ENCODE data around the gene ZNF79.

ZNF79 gene

GRCh38 chr9:127390248-127390545 is 34.0 kb upstream of the ZNF79 start:
- Histone ChIP-seq H3K9me3 (ENCODE audit: control insufficient read depth in 2 of 2, low read length in 2 of 2) (no peaks in the 10 kb centered on the region), H3K27me3 (ENCODE audit: control insufficient read depth in 1 of 2, insufficient read depth in 2 of 2, low read length in 2 of 2) (no peaks in the 10 kb centered on the region), H3K9ac (ENCODE audit: low read length in 2 of 2) (no peak overlapping the region), H3K36me3 (ENCODE audit: control insufficient read depth in 2 of 2, insufficient read depth in 2 of 2, low read length in 2 of 2) (peaks cover 0 to 4% of the 10 kb centered on the region in 2 donors), H3K4me3 (ENCODE audit: low read length in 2 of 2) (no peak overlapping the region), H3K27ac (ENCODE audit: low read length) (no peak overlapping the region), H3K4me1 (ENCODE audit: control insufficient read depth, insufficient read depth, low read length) (no peaks in the 10 kb centered on the region)

GRCh38 chr9:127390563-127390962 is 33.6 kb upstream of the ZNF79 start:
- Histone ChIP-seq H3K27ac (ENCODE audit: low read length) (no peak overlapping the region), H3K4me1 (ENCODE audit: control insufficient read depth, insufficient read depth, low read length) (no peaks in the 10 kb centered on the region), H3K9ac (ENCODE audit: low read length in 2 of 2) (no peak overlapping the region), H3K4me3 (ENCODE audit: low read length in 2 of 2) (no peak overlapping the region), H3K9me3 (ENCODE audit: control insufficient read depth in 2 of 2, low read length in 2 of 2) (no peaks in the 10 kb centered on the region), H3K27me3 (ENCODE audit: control insufficient read depth in 1 of 2, insufficient read depth in 2 of 2, low read length in 2 of 2) (no peaks in the 10 kb centered on the region), H3K36me3 (ENCODE audit: control insufficient read depth in 2 of 2, insufficient read depth in 2 of 2, low read length in 2 of 2) (peaks cover 0 to 4% of the 10 kb centered on the region in 2 donors)

GRCh38 chr9:127392166-127392565 is 32.0 kb upstream of the ZNF79 start:
- Histone ChIP-seq H3K4me3 (ENCODE audit: low read length in 2 of 2) (no peak overlapping the region), H3K9me3 (ENCODE audit: control insufficient read depth in 2 of 2, low read length in 2 of 2) (no peaks in the 10 kb centered on the region), H3K9ac (ENCODE audit: low read length in 2 of 2) (no peak overlapping the region), H3K4me1 (ENCODE audit: control insufficient read depth, insufficient read depth, low read length) (peaks cover 5% of the 10 kb centered on the region), H3K27me3 (ENCODE audit: control insufficient read depth in 1 of 2, insufficient read depth in 2 of 2, low read length in 2 of 2) (no peaks in the 10 kb centered on the region), H3K27ac (ENCODE audit: low read length) (no peak overlapping the region), H3K36me3 (ENCODE audit: control insufficient read depth in 2 of 2, insufficient read depth in 2 of 2, low read length in 2 of 2) (peaks cover 0 to 4% of the 10 kb centered on the region in 2 donors)

GRCh38 chr9:127392976-127393375 is 31.2 kb upstream of the ZNF79 start:
- Histone ChIP-seq H3K36me3 (ENCODE audit: control insufficient read depth in 2 of 2, insufficient read depth in 2 of 2, low read length in 2 of 2) (peaks cover 0 to 4% of the 10 kb centered on the region in 2 donors), H3K9ac (ENCODE audit: low read length in 2 of 2) (no peak overlapping the region), H3K9me3 (ENCODE audit: control insufficient read depth in 2 of 2, low read length in 2 of 2) (no peaks in the 10 kb centered on the region), H3K27me3 (ENCODE audit: control insufficient read depth in 1 of 2, insufficient read depth in 2 of 2, low read length in 2 of 2) (no peaks in the 10 kb centered on the region), H3K4me1 (ENCODE audit: control insufficient read depth, insufficient read depth, low read length) (peaks cover 8% of the 10 kb centered on the region), H3K27ac (ENCODE audit: low read length) (no peak overlapping the region), H3K4me3 (ENCODE audit: low read length in 2 of 2) (no peak overlapping the region)

- no peak overlapping the region for H3K9ac ChIP-seq (ENCODE audit: low read length in 2 of 2)
- no peak overlapping the region for H3K4me3 ChIP-seq (ENCODE audit: low read length in 2 of 2)
- H3K27me3 ChIP-seq (ENCODE audit: control insufficient read depth in 1 of 2, insufficient read depth in 2 of 2, low read length in 2 of 2): no peaks in the 10 kb centered on the region
- peaks cover 15% of the 10 kb centered on the region for H3K4me1 ChIP-seq (ENCODE audit: control insufficient read depth, insufficient read depth, low read length)
- no peaks in the 10 kb centered on the region for H3K9me3 ChIP-seq (ENCODE audit: control insufficient read depth in 2 of 2, low read length in 2 of 2)
- H3K36me3 ChIP-seq (ENCODE audit: control insufficient read depth in 2 of 2, insufficient read depth in 2 of 2, low read length in 2 of 2): peaks cover 0 to 4% of the 10 kb centered on the region in 2 donors
- H3K27ac ChIP-seq (ENCODE audit: low read length): no peak overlapping the region
Measured at GRCh38 chr9:127393645-127394044, 30.5 kb upstream of the ZNF79 start.

- Histone ChIP-seq H3K9ac (ENCODE audit: low read length in 2 of 2) (peak overlapping the region in 1 of 2 donors; percentile 49), H3K9me3 (ENCODE audit: control insufficient read depth in 2 of 2, low read length in 2 of 2) (no peaks in the 10 kb centered on the region), H3K4me3 (ENCODE audit: low read length in 2 of 2) (peak overlapping the region; percentile 83 to 85), H3K27me3 (ENCODE audit: control insufficient read depth in 1 of 2, insufficient read depth in 2 of 2, low read length in 2 of 2) (no peaks in the 10 kb centered on the region), H3K27ac (ENCODE audit: low read length) (peak overlapping the region; percentile 41), H3K36me3 (ENCODE audit: control insufficient read depth in 2 of 2, insufficient read depth in 2 of 2, low read length in 2 of 2) (peaks cover 4 to 5% of the 10 kb centered on the region in 2 donors), H3K4me1 (ENCODE audit: control insufficient read depth, insufficient read depth, low read length) (peaks cover 21% of the 10 kb centered on the region)
Measured at GRCh38 chr9:127395497-127396252, 28.5 kb upstream of the ZNF79 start.

- Histone ChIP-seq H3K27me3 (ENCODE audit: control insufficient read depth in 1 of 2, insufficient read depth in 2 of 2, low read length in 2 of 2) (no peaks in the 10 kb centered on the region), H3K9ac (ENCODE audit: low read length in 2 of 2) (peak overlapping the region; percentile 13 to 49), H3K9me3 (ENCODE audit: control insufficient read depth in 2 of 2, low read length in 2 of 2) (no peaks in the 10 kb centered on the region), H3K4me3 (ENCODE audit: low read length in 2 of 2) (peak overlapping the region; percentile 83 to 85), H3K4me1 (ENCODE audit: control insufficient read depth, insufficient read depth, low read length) (peaks cover 21% of the 10 kb centered on the region), H3K27ac (ENCODE audit: low read length) (peak overlapping the region; percentile 41), H3K36me3 (ENCODE audit: control insufficient read depth in 2 of 2, insufficient read depth in 2 of 2, low read length in 2 of 2) (peaks cover 4 to 6% of the 10 kb centered on the region in 2 donors)
Measured at GRCh38 chr9:127396253-127396807, 27.9 kb upstream of the ZNF79 start.

- Histone ChIP-seq H3K9me3 (ENCODE audit: control insufficient read depth in 2 of 2, low read length in 2 of 2) (no peaks in the 10 kb centered on the region), H3K4me1 (ENCODE audit: control insufficient read depth, insufficient read depth, low read length) (peaks cover 21% of the 10 kb centered on the region), H3K27ac (ENCODE audit: low read length) (peak within 1 kb of the TSS; percentile 80), H3K36me3 (ENCODE audit: control insufficient read depth in 2 of 2, insufficient read depth in 2 of 2, low read length in 2 of 2) (peaks cover 0 to 10% of the 10 kb centered on the region in 2 donors), H3K9ac (ENCODE audit: low read length in 2 of 2) (peak within 1 kb of the TSS; percentile 73 to 80), H3K27me3 (ENCODE audit: control insufficient read depth in 1 of 2, insufficient read depth in 2 of 2, low read length in 2 of 2) (no peaks in the 10 kb centered on the region), H3K4me3 (ENCODE audit: low read length in 2 of 2) (peak within 1 kb of the TSS; percentile 83 to 85)
Measured at GRCh38 chr9:127396808-127397645, 27.2 kb upstream of the ZNF79 start, which contains the start of gene SLC2A8. TSS of gene SLC2A8 (plus strand) at chr9:127397169. CDS start at chr9:127397231, 62 bp downstream.

- Histone ChIP-seq H3K9me3 (ENCODE audit: control insufficient read depth in 2 of 2, low read length in 2 of 2) (no peaks in the 10 kb centered on the region), H3K36me3 (ENCODE audit: control insufficient read depth in 2 of 2, insufficient read depth in 2 of 2, low read length in 2 of 2) (peaks cover 0 to 14% of the 10 kb centered on the region in 2 donors), H3K27ac (ENCODE audit: low read length) (peak overlapping the region; percentile 80), H3K4me3 (ENCODE audit: low read length in 2 of 2) (peak overlapping the region; percentile 74 to 85), H3K9ac (ENCODE audit: low read length in 2 of 2) (peak overlapping the region; percentile 73 to 80), H3K4me1 (ENCODE audit: control insufficient read depth, insufficient read depth, low read length) (peaks cover 21% of the 10 kb centered on the region), H3K27me3 (ENCODE audit: control insufficient read depth in 1 of 2, insufficient read depth in 2 of 2, low read length in 2 of 2) (no peaks in the 10 kb centered on the region)
Measured at GRCh38 chr9:127397646-127398274, 26.4 kb upstream of the ZNF79 start.

GRCh38 chr9:127398275-127398647 is 25.9 kb upstream of the ZNF79 start:
- peak overlapping the region; percentile 68 to 73 for H3K9ac ChIP-seq (ENCODE audit: low read length in 2 of 2)
- H3K27ac ChIP-seq (ENCODE audit: low read length): peak overlapping the region; percentile 80
- peaks cover 21% of the 10 kb centered on the region for H3K4me1 ChIP-seq (ENCODE audit: control insufficient read depth, insufficient read depth, low read length)
- H3K4me3 ChIP-seq (ENCODE audit: low read length in 2 of 2): peak overlapping the region; percentile 74 to 85
- no peaks in the 10 kb centered on the region for H3K27me3 ChIP-seq (ENCODE audit: control insufficient read depth in 1 of 2, insufficient read depth in 2 of 2, low read length in 2 of 2)
- H3K9me3 ChIP-seq (ENCODE audit: control insufficient read depth in 2 of 2, low read length in 2 of 2): no peaks in the 10 kb centered on the region
- peaks cover under 1 to 14% of the 10 kb centered on the region in 2 donors for H3K36me3 ChIP-seq (ENCODE audit: control insufficient read depth in 2 of 2, insufficient read depth in 2 of 2, low read length in 2 of 2)

All from stomach smooth muscle (tissue), 2 donors.